ENCODE measurements around the gene QKI. TPM values are rescaled to one million over a fixed set of nuclear protein-coding genes. Genes with fewer than 3 reads are reported as not detected.

Gene QKI
- total and polyA plus RNA-seq, 10 of the 15 experiments (the other 5 are each of a cell fraction or from before 2014, with no cell fraction given), result 4.7 to 72.5 (median 38.9) TPM

DNA sequence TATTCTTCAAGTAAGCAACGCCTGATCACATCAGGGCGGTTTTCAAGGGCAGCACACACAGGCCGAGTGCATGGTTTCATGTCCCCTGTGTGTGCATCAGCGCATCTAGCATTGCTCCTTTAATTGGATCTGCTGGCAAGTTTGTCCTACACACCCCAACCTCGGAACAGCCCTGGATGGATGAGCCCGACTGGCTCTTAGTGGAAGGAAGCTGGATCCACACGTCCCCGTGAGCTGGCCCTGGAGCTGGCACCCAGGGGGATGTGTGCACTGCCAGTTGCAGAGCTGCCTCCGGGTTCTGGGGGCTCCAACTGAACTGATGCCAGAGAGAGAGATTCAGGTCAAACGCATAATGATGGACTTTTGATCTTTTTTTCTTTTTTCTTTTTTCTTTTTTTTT lies 39.2 kb upstream of the QKI start:
- ChIA-PET CTCF (no interaction called here), RAD21 (ENCODE audit: unreplicated experiment) (no interaction called here), POLR2A (no interaction called here), SMC1A (ENCODE audit: uncharacterized antibody, unreplicated experiment) (no interaction called here)
- ATAC-seq, result no peak
- Histone ChIP-seq H2AFZ (ENCODE audit: control insufficient read depth, low read depth, low read length) (no peak overlapping the region), H3K4me2 (ENCODE audit: control insufficient read depth, insufficient read depth) (no peak overlapping the region), H3K79me2 (ENCODE audit: control insufficient read depth, insufficient read depth, low read length) (no peaks in the 10 kb centered on the region), H3K27me3 (replicated peaks in 1 of 2; ENCODE audit: control insufficient read depth in 2 of 2, insufficient read depth in 2 of 2, low read length in 1 of 2) (no peaks in the 10 kb centered on the region; a peak in 1 of 4 replicates), H4K20me1 (ENCODE audit: control insufficient read depth, insufficient read depth) (no peaks in the 10 kb centered on the region), H3K27ac (ENCODE audit: control insufficient read depth, insufficient read depth) (no peak overlapping the region), H3K9ac (ENCODE audit: control insufficient read depth, insufficient read depth, low read length) (no peak overlapping the region), H3K36me3 (ENCODE audit: control insufficient read depth in 2 of 2, insufficient read depth in 2 of 2, low read length in 1 of 2) (no peaks in the 10 kb centered on the region), H3K9me3 (replicated peaks; ENCODE audit: control insufficient read depth, insufficient read depth, low read length) (no peaks in the 10 kb centered on the region), H3K4me1 (ENCODE audit: control insufficient read depth, insufficient read depth, low read length) (no peaks in the 10 kb centered on the region), H3K4me3 (no peak overlapping the region)
- in situ Hi-C loops (cut with MboI) (no loop called here), intact Hi-C loops (cut with micrococcal nuclease; ENCODE audit: unreplicated experiment) (no loop called here)
- BruUV-seq (replicated peaks), result no TSS peak
- 28% methylated on average over 10 of the region's 10 CpGs for WGBS (ENCODE audit: insufficient coverage, insufficient replicate concordance, low lambda C conversion rate, missing lambda C conversion rate)
- no peak for TF ChIP-seq POLR2AphosphoS5 (IDR thresholded peaks at IDR 0.05; ENCODE audit: low read length)
- TF ChIP-seq BMI1 (IDR thresholded peaks at IDR 0.05; ENCODE audit: borderline replicate concordance), result no peak
- TF ChIP-seq BRCA1 (IDR thresholded peaks at IDR 0.05; ENCODE audit: low read depth, low read length), result no peak
- TF ChIP-seq, protein P1, sequence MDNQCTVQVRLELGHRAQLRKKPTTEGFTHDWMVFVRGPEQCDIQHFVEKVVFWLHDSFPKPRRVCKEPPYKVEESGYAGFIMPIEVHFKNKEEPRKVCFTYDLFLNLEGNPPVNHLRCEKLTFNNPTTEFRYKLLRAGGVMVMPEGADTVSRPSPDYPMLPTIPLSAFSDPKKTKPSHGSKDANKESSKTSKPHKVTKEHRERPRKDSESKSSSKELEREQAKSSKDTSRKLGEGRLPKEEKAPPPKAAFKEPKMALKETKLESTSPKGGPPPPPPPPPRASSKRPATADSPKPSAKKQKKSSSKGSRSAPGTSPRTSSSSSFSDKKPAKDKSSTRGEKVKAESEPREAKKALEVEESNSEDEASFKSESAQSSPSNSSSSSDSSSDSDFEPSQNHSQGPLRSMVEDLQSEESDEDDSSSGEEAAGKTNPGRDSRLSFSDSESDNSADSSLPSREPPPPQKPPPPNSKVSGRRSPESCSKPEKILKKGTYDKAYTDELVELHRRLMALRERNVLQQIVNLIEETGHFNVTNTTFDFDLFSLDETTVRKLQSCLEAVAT (IDR thresholded peaks at IDR 0.05), result no peak
- TF ChIP-seq HCFC1 (IDR thresholded peaks at IDR 0.05; ENCODE audit: low read length), result no peak
- no peak for FAIRE-seq
- DNase-seq (ENCODE audit: low read depth, low spot score), result no peak

DNA sequence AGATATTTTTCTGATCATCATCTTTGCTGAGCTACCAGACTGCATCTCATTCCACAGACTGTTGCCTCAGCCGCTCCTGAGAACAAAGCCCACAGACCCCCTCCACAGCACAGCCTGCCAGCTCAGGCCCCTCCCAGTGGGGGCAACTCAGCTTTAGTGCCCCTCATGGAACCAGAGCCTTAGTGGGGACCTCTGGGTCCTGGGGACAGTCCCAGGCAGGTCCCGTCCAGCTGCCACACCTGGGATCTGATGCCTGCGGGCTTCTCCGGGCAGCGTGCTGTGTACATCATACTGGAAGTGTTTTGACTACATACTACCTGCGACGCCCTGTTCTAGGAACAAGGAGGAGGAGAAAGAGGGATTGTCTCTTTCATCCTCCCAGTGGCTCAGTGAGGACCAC lies 38.3 kb upstream of the QKI start:
- Histone ChIP-seq H3K79me2 (ENCODE audit: control insufficient read depth, insufficient read depth, low read length) (no peaks in the 10 kb centered on the region), H3K9me3 (replicated peaks; ENCODE audit: control insufficient read depth, insufficient read depth, low read length) (no peaks in the 10 kb centered on the region), H3K36me3 (ENCODE audit: control insufficient read depth in 2 of 2, insufficient read depth in 2 of 2, low read length in 1 of 2) (no peaks in the 10 kb centered on the region), H3K27ac (ENCODE audit: control insufficient read depth, insufficient read depth) (no peak overlapping the region), H3K9ac (ENCODE audit: control insufficient read depth, insufficient read depth, low read length) (no peak overlapping the region), H4K20me1 (ENCODE audit: control insufficient read depth, insufficient read depth) (no peaks in the 10 kb centered on the region), H3K4me1 (ENCODE audit: control insufficient read depth, insufficient read depth, low read length) (no peaks in the 10 kb centered on the region), H3K4me2 (ENCODE audit: control insufficient read depth, insufficient read depth) (no peak overlapping the region), H2AFZ (ENCODE audit: control insufficient read depth, low read depth, low read length) (no peak overlapping the region), H3K4me3 (no peak overlapping the region), H3K27me3 (replicated peaks in 1 of 2; ENCODE audit: control insufficient read depth in 2 of 2, insufficient read depth in 2 of 2, low read length in 1 of 2) (no peaks in the 10 kb centered on the region; a peak in 2 of 4 replicates)
- intact Hi-C loops (cut with micrococcal nuclease; ENCODE audit: unreplicated experiment), result no loop called here
- POLR2A ChIA-PET, result no interaction called here
- SMC1A ChIA-PET (ENCODE audit: uncharacterized antibody, unreplicated experiment), result no interaction called here
- TF ChIP-seq RAD51 (IDR thresholded peaks at IDR 0.05) (no peak), ETV6 (conservative IDR thresholded peaks at IDR 0.05 in 1 of 2, IDR thresholded peaks at IDR 0.05 in 1 of 2; ENCODE audit: borderline replicate concordance in 1 of 2, low read depth in 1 of 2) (no peak), NR2F1 (conservative IDR thresholded peaks at IDR 0.05) (no peak), BCL11A (IDR thresholded peaks at IDR 0.05; ENCODE audit: low read depth, low read length) (no peak), NFIC (IDR thresholded peaks at IDR 0.05; ENCODE audit: low read depth, low read length) (no peak), SMAD5 (IDR thresholded peaks at IDR 0.05; ENCODE audit: low read depth) (no peak)
- TF ChIP-seq, protein P2, sequence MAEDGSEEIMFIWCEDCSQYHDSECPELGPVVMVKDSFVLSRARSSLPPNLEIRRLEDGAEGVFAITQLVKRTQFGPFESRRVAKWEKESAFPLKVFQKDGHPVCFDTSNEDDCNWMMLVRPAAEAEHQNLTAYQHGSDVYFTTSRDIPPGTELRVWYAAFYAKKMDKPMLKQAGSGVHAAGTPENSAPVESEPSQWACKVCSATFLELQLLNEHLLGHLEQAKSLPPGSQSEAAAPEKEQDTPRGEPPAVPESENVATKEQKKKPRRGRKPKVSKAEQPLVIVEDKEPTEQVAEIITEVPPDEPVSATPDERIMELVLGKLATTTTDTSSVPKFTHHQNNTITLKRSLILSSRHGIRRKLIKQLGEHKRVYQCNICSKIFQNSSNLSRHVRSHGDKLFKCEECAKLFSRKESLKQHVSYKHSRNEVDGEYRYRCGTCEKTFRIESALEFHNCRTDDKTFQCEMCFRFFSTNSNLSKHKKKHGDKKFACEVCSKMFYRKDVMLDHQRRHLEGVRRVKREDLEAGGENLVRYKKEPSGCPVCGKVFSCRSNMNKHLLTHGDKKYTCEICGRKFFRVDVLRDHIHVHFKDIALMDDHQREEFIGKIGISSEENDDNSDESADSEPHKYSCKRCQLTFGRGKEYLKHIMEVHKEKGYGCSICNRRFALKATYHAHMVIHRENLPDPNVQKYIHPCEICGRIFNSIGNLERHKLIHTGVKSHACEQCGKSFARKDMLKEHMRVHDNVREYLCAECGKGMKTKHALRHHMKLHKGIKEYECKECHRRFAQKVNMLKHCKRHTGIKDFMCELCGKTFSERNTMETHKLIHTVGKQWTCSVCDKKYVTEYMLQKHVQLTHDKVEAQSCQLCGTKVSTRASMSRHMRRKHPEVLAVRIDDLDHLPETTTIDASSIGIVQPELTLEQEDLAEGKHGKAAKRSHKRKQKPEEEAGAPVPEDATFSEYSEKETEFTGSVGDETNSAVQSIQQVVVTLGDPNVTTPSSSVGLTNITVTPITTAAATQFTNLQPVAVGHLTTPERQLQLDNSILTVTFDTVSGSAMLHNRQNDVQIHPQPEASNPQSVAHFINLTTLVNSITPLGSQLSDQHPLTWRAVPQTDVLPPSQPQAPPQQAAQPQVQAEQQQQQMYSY (CRISPR knock-in tag; IDR thresholded peaks at IDR 0.05), result no peak
- in situ Hi-C loops (cut with MboI), result no loop called here
- CTCF ChIA-PET, result no interaction called here
- FAIRE-seq (no peak), DNase-seq (ENCODE audit: low read depth, low spot score) (no peak), ATAC-seq (no peak)
- WGBS (ENCODE audit: insufficient coverage, insufficient replicate concordance, low lambda C conversion rate, missing lambda C conversion rate), result 76% methylated on average over 7 of the region's 7 CpGs
- RAD21 ChIA-PET (ENCODE audit: unreplicated experiment), result no interaction called here
- BruUV-seq (replicated peaks), result no TSS peak
